ENCODE measurements around the gene SMOC1. TPM values are rescaled to one million over a fixed set of nuclear protein-coding genes. Genes with fewer than 3 reads are reported as not detected.

Gene SMOC1
- total and polyA plus RNA-seq, 2 of the 8 experiments (the other 6 are each of a cell fraction or from before 2014, with no cell fraction given), result 1.6 to 2.4 TPM

DNA sequence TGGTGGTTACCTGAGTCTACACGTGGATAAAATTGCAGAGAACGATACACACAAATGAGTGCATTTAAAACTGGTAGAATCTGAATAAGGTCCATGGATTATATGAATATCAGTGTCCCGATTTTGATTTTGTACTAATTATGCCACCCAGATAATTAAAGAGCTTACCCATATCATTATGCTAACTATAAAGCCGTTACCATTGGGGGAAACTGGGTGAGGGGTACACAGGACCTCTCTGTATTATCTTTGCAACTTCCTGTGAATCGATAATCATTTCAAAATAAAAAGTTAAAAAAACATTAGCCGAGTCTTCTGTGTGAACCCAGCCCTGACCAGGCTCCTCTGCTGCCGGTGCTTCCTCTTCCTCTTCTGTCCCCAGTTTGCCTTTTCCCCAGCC is 107.1 kb downstream of the SMOC1 start:
- H2AK5ac ChIP-seq (ENCODE audit: low read depth, low read length), result no peak overlapping the region

More for the DNA sequence above, 107.1 kb downstream of the SMOC1 start:
- no peak overlapping the region for H3K4me2 ChIP-seq (ENCODE audit: insufficient read depth in 1 of 2, low read depth in 2 of 2, low read length in 2 of 2)
- CTCF ChIA-PET (ENCODE audit: partially characterized antibody), result interaction anchor here (1.0 kb wide), 1 partner anchor 46 kb away, joined by 3 read pairs; no protein-coding TSS in a partner anchor
- H3K27me3 ChIP-seq (replicated peaks in 1 of 4; ENCODE audit: control insufficient read depth in 3 of 4, extremely low read depth in 1 of 4, insufficient read depth in 3 of 4, low read length in 3 of 4), result no peaks in the 10 kb centered on the region; a peak in 1 of 7 replicates
- H3K18ac ChIP-seq (ENCODE audit: extremely low read depth, low read length), result 0 out of 2 replicates have a peak overlapping the region, but pooled peaks have one; percentile 13
- no peak for TF ChIP-seq RAD21 (IDR thresholded peaks at IDR 0.05 in 1 of 2, conservative IDR thresholded peaks at IDR 0.05 in 1 of 2; ENCODE audit: low read depth in 2 of 2, low read length in 2 of 2)
- TF ChIP-seq CEBPB (IDR thresholded peaks at IDR 0.05; ENCODE audit: low read depth, low read length), result no peak
- TF ChIP-seq POU5F1 (IDR thresholded peaks at IDR 0.05; ENCODE audit: low read depth, low read length), result no peak
- TF ChIP-seq SP2 (IDR thresholded peaks at IDR 0.05; ENCODE audit: low read length), result no peak
- no peak for TF ChIP-seq BCL11A (IDR thresholded peaks at IDR 0.05; ENCODE audit: low read depth in 2 of 2, low read length in 2 of 2)
- TF ChIP-seq CHD2 (IDR thresholded peaks at IDR 0.05; ENCODE audit: low read length), result no peak
- no peak for TF ChIP-seq BACH1 (IDR thresholded peaks at IDR 0.05; ENCODE audit: low read length)
- TF ChIP-seq SAP30 (IDR thresholded peaks at IDR 0.05; ENCODE audit: insufficient read depth, insufficient replicate concordance, low read length), result no peak
- TF ChIP-seq RFX5 (IDR thresholded peaks at IDR 0.05; ENCODE audit: borderline replicate concordance, low read depth, low read length), result no peak
- no peak for TF ChIP-seq RNF2 (IDR thresholded peaks at IDR 0.05; ENCODE audit: borderline replicate concordance, low read depth, low read length, missing control alignments, poor library complexity, severe bottlenecking)
- TF ChIP-seq NRF1 (IDR thresholded peaks at IDR 0.05; ENCODE audit: low read depth, low read length), result no peak
- H3K56ac ChIP-seq (replicated peaks; ENCODE audit: insufficient read length, low read depth, low read length), result no peak overlapping the region
- no peak overlapping the region for H3K9ac ChIP-seq (replicated peaks in 1 of 4; ENCODE audit: extremely low read depth in 1 of 4, low read depth in 3 of 4, low read length in 3 of 4)
- H3K36me3 ChIP-seq (ENCODE audit: control insufficient read depth in 2 of 4, insufficient read depth in 4 of 4, low read length in 3 of 4), result no peaks in the 10 kb centered on the region; a peak in 1 of 8 replicates
- no peaks in the 10 kb centered on the region for H3K79me2 ChIP-seq (ENCODE audit: control insufficient read depth in 1 of 2, insufficient read depth in 2 of 2, low read length in 2 of 2)
- no peaks in the 10 kb centered on the region for H3K79me1 ChIP-seq (ENCODE audit: low read depth, low read length)
- no peak overlapping the region for H2AFZ ChIP-seq (ENCODE audit: low read length)
- 0 out of 4 replicates have a peak, but pooled peaks cover 0 to 3% of the 10 kb centered on the region in 2 experiments for H3K9me3 ChIP-seq (ENCODE audit: insufficient read depth in 2 of 2, low read depth in 1 of 2, low read length in 1 of 2)
- H4K20me1 ChIP-seq (replicated peaks in 1 of 2; ENCODE audit: control insufficient read depth in 1 of 2, insufficient read depth in 2 of 2, low read length in 2 of 2), result no peaks in the 10 kb centered on the region
- H2BK5ac ChIP-seq (ENCODE audit: low read depth, low read length), result no peak overlapping the region
- H2BK120ac ChIP-seq (replicated peaks; ENCODE audit: low read depth, low read length), result no peak overlapping the region
- H4K91ac ChIP-seq (replicated peaks; ENCODE audit: insufficient read length, low read length), result no peak overlapping the region
- no peak overlapping the region for H3K14ac ChIP-seq (ENCODE audit: insufficient read length)
- DNase-seq (ENCODE audit: low read depth in 1 of 2, low spot score in 2 of 2) (no peak), FAIRE-seq (no peak)
- no peaks in the 10 kb centered on the region for H3K23me2 ChIP-seq (ENCODE audit: low read depth, low read length)
- no peak overlapping the region for H3K4me3 ChIP-seq (ENCODE audit: extremely low read depth in 1 of 4, insufficient read depth in 2 of 4, low read depth in 3 of 4, low read length in 4 of 4)
- H2BK15ac ChIP-seq (ENCODE audit: low read length), result 0 out of 2 replicates have a peak overlapping the region, but pooled peaks have one; percentile 3
- no peak overlapping the region for H3K23ac ChIP-seq (ENCODE audit: insufficient read length)
- H2BK12ac ChIP-seq (ENCODE audit: low read depth, low read length), result no peak overlapping the region
- H3K27ac ChIP-seq (ENCODE audit: low read depth, low read length), result no peak overlapping the region
- no peak overlapping the region for H3K4ac ChIP-seq (replicated peaks; ENCODE audit: insufficient read length, low read depth, low read length)
- H4K8ac ChIP-seq (ENCODE audit: extremely low read depth, insufficient read depth, low read length), result no peak overlapping the region
- POLR2A ChIA-PET (ENCODE audit: partially characterized antibody), result no interaction called here
- 89% methylated on average over 7 of the region's 7 CpGs; no CpG with 5 or more reads in 1 of the 2 experiments for WGBS, 2 experiments (ENCODE audit: extremely low coverage in 1 of 2, insufficient coverage in 1 of 2, insufficient read length in 1 of 2, insufficient replicate concordance in 2 of 2, low coverage in 1 of 2, low lambda C conversion rate in 2 of 2, missing lambda C conversion rate in 1 of 2)
- H4K5ac ChIP-seq (ENCODE audit: insufficient read length, low read depth, low read length), result no peak overlapping the region
- H2BK20ac ChIP-seq (ENCODE audit: low read length), result no peak overlapping the region; the same call in 1 of the 2 replicates
- peaks cover 2 to 15% (median 10%) of the 10 kb centered on the region in 4 experiments; a peak in 5 of 7 replicates for H3K4me1 ChIP-seq (replicated peaks in 1 of 4; ENCODE audit: control insufficient read depth in 3 of 4, insufficient read depth in 4 of 4, low read length in 3 of 4)

All from H1 (cell line).